ENCODE measurements around the gene CPT1C. TPM values are rescaled to one million over a fixed set of nuclear protein-coding genes. Genes with fewer than 3 reads are reported as not detected.

CPT1C gene
- total RNA-seq, 1 donor from 2014 or later = 5.1 TPM

DNA sequence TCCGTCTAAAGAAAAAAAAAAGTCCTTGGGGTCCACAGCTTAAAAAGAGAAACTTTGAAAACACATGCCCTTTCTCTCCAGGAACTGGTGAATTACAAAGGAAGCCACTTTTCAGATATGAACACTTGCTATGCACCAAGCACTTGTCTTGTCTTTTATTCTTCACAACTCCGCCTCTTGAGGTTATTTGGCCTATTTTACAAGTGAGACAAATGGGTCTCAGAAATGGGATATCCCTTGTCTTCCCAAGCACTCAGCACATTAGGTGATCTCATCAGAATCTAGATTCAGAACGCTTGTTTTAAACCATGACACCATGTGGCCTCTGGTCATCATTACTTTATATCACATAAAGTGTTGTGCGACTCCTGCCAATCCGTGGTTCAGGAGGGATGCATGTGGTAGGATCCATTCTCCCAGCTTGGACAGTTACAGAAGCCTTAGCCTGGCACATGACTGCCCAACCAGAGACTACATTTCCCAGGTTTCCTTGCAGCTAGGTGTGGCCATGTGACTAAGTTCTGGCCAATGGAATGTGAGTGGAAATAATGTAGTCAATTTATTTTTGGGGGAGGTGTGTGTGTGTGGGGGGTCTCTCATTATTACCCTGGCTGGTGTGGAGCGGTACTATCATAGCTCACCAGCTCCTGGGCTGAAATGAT, 58.3 kb downstream of the CPT1C start:
- intact Hi-C loops (cut with micrococcal nuclease) = no loop called here

DNA sequence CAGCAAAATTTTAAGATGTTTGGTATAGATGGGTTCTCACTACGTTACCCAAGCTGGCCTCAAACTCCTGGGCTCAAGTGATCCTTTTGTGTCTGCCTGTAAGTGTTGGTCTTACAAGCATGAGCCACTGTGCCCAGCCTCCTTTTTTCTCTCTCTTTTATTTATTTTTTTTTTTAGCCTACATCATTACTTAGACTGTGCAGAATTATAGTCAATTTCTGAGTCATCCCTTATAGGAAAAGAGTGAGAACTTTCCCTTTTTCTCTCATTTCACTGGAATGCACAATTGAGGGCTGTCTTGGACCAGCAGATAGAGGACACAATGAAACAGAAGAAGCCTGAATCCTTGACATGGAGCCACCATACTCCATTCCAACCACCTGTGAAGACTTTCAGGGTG, 58.9 kb downstream of the CPT1C start:
- intact Hi-C loops (cut with micrococcal nuclease) = no loop called here

GRCh38 chr19:49752701-49753100, 61.8 kb downstream of the CPT1C start:
- intact Hi-C loops (cut with micrococcal nuclease) = no loop called here

GRCh38 chr19:49755956-49756355, 65.0 kb downstream of the CPT1C start:
- intact Hi-C loops (cut with micrococcal nuclease) = no loop called here

GRCh38 chr19:49758292-49758691, 67.4 kb downstream of the CPT1C start:
- intact Hi-C loops (cut with micrococcal nuclease) = no loop called here

DNA sequence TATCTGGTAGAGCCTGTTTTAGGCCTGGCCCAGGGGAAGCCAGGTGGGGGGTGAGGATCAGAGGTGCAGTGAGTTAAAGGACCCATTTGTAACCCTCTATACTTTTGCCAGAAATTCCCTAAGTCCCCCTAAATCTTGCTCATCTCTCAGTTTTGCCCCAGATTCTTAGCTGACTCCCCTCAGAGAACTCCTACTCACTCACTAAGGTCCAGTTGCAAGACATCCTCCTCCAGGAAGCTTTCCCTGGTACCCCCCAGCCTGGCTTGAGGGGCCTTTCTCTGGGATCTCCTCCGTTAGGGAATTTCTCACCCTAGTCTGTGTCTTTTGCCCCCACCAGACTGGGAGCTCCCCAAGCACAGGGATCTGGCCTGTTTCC, 70.3 kb downstream of the CPT1C start:
- intact Hi-C loops (cut with micrococcal nuclease) = no loop called here

DNA sequence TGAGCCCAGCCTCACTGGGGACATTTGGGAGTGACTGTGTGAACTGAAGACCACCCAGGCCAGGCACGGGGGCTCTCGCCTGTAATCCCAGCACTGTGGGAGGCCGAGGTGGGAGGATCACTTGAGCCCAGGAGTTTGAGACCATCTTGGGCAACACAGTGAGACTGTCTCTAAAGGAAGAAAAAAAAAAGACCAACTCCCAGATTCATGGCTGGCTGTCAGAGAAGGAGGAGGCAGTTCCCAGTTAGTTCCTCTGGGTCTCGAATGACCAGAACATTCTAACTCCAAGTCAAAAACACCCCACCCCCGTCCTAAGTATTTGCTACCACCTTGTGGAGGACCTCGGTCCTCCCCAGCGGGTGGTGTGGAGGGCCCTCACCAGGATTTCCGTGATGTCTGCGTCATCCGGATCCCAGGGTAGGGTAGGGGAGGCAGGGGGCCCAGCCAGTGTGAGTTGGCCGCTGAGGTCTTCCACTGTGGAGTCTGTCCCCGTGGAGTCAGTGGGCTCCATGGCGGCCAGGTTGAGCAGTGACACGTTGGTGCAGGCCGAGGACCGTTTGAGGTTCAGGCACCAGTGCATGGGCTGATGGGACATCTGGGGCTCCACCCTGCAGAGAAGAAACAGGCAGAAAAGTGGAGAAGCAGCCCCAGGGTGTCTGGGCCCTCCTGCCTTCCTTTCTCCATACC, 70.9 kb downstream of the CPT1C start:
- intact Hi-C loops (cut with micrococcal nuclease) = no loop called here

GRCh38 chr19:49763230-49763629, 72.3 kb downstream of the CPT1C start, which contains the start of gene TSKS:
Gene TSKS, minus strand, starts transcription at chr19:49763306. Its CDS starts 59 bp downstream, at chr19:49763247.
- intact Hi-C loops (cut with micrococcal nuclease) = no loop called here

Other genes with a start within 250 kb of the CPT1C start
- 0.07 and 0.15 TPM in 2 replicates for gene SLC17A7, start 249.6 kb upstream of the CPT1C start, total RNA-seq
- gene PIH1D1, start 239.3 kb upstream of the CPT1C start, total RNA-seq = 136 TPM in 2 replicates
- 33.7 and 34.2 TPM in 2 replicates for gene ALDH16A1, start 237.9 kb upstream of the CPT1C start, total RNA-seq
- gene FLT3LG, start 216.9 kb upstream of the CPT1C start, total RNA-seq = 319 and 325 TPM in 2 replicates
- gene RPL13A, start 203.5 kb upstream of the CPT1C start, total RNA-seq = 2,098 and 2,177 TPM in 2 replicates
- 1,814 and 1,819 TPM in 2 replicates for gene RPS11, start 194.7 kb upstream of the CPT1C start, total RNA-seq
- 10.1 and 11.0 TPM in 2 replicates for gene FCGRT, start 178.5 kb upstream of the CPT1C start, total RNA-seq
- gene RCN3, start 163.1 kb upstream of the CPT1C start, total RNA-seq = 1.9 and 2.0 TPM in 2 replicates
- gene NOSIP, start 110.6 kb upstream of the CPT1C start, total RNA-seq = 214 and 215 TPM in 2 replicates
- gene PRRG2, start 109.8 kb upstream of the CPT1C start, total RNA-seq = 0.88 and 1.4 TPM in 2 replicates
- gene PRR12, start 99.9 kb upstream of the CPT1C start, total RNA-seq = 41.8 and 42.2 TPM in 2 replicates
- gene RRAS, start 51.0 kb upstream of the CPT1C start, total RNA-seq = 12.0 and 13.0 TPM in 2 replicates
- 72.1 and 73.2 TPM in 2 replicates for gene SCAF1, start 48.9 kb upstream of the CPT1C start, total RNA-seq
- 151 and 158 TPM in 2 replicates for gene IRF3, start 25.3 kb upstream of the CPT1C start, total RNA-seq
- 58.4 and 62.9 TPM in 2 replicates for gene BCL2L12, start 25.2 kb upstream of the CPT1C start, total RNA-seq
- gene PRMT1, start 13.8 kb upstream of the CPT1C start, total RNA-seq = 186 and 189 TPM in 2 replicates
- 3.9 and 4.4 TPM in 2 replicates for gene ADM5, start 1.5 kb upstream of the CPT1C start, total RNA-seq
- gene TSKS, start 72.2 kb downstream of the CPT1C start, total RNA-seq = 3.5 and 4.0 TPM in 2 replicates
- gene AP2A1, start 75.9 kb downstream of the CPT1C start, total RNA-seq = 72.1 and 74.0 TPM in 2 replicates
- gene FUZ, start 122.2 kb downstream of the CPT1C start, total RNA-seq = 10.0 and 11.7 TPM in 2 replicates
- 57.8 and 59.5 TPM in 2 replicates for gene MED25, start 127.2 kb downstream of the CPT1C start, total RNA-seq
- gene PTOV1, start 160.0 kb downstream of the CPT1C start, total RNA-seq = 77.9 and 85.2 TPM in 2 replicates
- gene PNKP, start 176.5 kb downstream of the CPT1C start, total RNA-seq = 178 and 185 TPM in 2 replicates
- 20.1 and 20.4 TPM in 2 replicates for gene AKT1S1, start 186.2 kb downstream of the CPT1C start, total RNA-seq
- 41.2 and 46.3 TPM in 2 replicates for gene TBC1D17, start 186.6 kb downstream of the CPT1C start, total RNA-seq
- 10.3 and 10.4 TPM in 2 replicates for gene IL4I1, start 205.8 kb downstream of the CPT1C start, total RNA-seq
- 20.5 and 22.8 TPM in 2 replicates for gene ATF5, start 238.1 kb downstream of the CPT1C start, total RNA-seq
- gene NUP62, start 238.4 kb downstream of the CPT1C start, total RNA-seq = 149 and 155 TPM in 2 replicates

All from T-helper 1 cell treated with Interleukin-12 subunit alpha and Interleukin-12 subunit beta and Interleukin-4 antibody, amounts not matched to agents 30 ng/mL and 1 ng/mL, for 36 hours (primary cell).